Glutamatergic neuron (in vitro differentiated cells): ENCODE measurements around the gene PRF1. TPM values are rescaled to one million over a fixed set of nuclear protein-coding genes. Genes with fewer than 3 reads are reported as not detected.

Source experiments
- DNase-seq: peaks from one replicate; pipeline ENCODE4 v3.0.0; 2022
- H3K27ac Mint-ChIP-seq: one replicate; pipeline ENCODE4 v1.8.0; 2020; ENCODE audit warnings: mild to moderate bottlenecking, mixed read lengths, inconsistent platforms; ENCODE audit not compliant: unreplicated experiment
- H3K27me3 Mint-ChIP-seq: one replicate; pipeline ENCODE4 v1.8.0; 2020; ENCODE audit warnings: mild to moderate bottlenecking, moderate library complexity, mixed read lengths, inconsistent platforms; ENCODE audit not compliant: unreplicated experiment
- H3K36me3 Mint-ChIP-seq: one replicate; pipeline ENCODE4 v1.8.0; 2020; ENCODE audit warnings: mild to moderate bottlenecking, mixed read lengths, inconsistent platforms; ENCODE audit not compliant: unreplicated experiment
- H3K4me1 Mint-ChIP-seq: one replicate; pipeline ENCODE4 v1.8.0; 2020; ENCODE audit warnings: mild to moderate bottlenecking, low read depth, mixed read lengths, inconsistent platforms; ENCODE audit not compliant: unreplicated experiment
- H3K4me3 Mint-ChIP-seq: one replicate; pipeline ENCODE4 v1.8.0; 2020; ENCODE audit warnings: mild to moderate bottlenecking, mixed read lengths, inconsistent platforms; ENCODE audit not compliant: unreplicated experiment
- H3K9me3 Mint-ChIP-seq: one replicate; pipeline ENCODE4 v1.8.0; 2020; ENCODE audit warnings: mild to moderate bottlenecking, moderate library complexity, mixed read lengths, inconsistent platforms; ENCODE audit not compliant: unreplicated experiment
- CTCF ChIP-seq: fragments of 200-600 bp; sonication (generic); IDR thresholded peaks from one replicate; pipeline ENCODE4 v1.5.0; 2021; ENCODE audit not compliant: partially characterized antibody, unreplicated experiment
- total RNA-seq: library from RNA; stranded (reverse); fragmentation: NEBNext Ultra II Directional; extraction: Animal tissue kit (Norgen Biotek cat#: 25700); gene quantifications from one replicate; pipeline ENCODE4 v1.2.1, GENCODE V29; 2021; ENCODE audit not compliant: unreplicated experiment

Gene PRF1
- total RNA-seq, 1 donor from 2014 or later: 2.6 TPM

DNA sequence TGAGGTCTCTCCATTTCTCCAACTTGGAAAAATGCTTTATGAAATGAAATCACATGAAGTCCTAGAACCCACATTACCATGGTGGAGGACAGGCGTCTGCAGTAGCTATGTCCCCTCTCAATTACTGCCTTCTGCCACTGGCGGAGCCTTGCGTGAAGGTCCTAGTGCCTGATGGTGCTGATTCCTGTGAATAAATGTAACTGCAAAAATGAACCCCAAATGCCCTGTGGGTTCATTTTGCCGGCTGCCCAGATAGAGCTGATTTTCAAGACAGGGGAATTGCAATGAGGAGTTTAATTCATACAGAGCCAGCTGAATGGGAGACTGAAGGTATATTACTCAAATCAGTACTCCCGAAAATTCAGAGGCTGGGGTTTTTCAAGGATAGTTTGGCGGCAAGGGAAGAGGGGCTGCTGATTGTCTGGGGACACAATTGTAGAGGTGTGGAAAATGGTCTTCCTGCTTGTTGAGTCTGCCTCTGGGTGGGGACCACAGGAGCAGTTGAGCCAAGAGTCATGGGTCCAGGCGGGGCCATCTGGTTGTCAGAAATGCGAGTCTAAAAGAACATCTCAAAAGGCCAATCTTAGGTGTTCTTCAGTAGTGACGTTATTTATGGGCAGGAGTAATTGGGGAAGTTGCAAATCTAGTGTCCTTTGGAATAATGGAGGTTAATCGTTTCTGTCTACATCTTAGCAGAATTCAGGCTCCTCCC lies 13.5 kb downstream of the PRF1 start:
- no peak for TF ChIP-seq CTCF
- DNase-seq: no peak
- peaks cover 6% of the 10 kb centered on the region for H3K27me3 Mint-ChIP-seq
- no peak overlapping the region for H3K4me3 Mint-ChIP-seq
- no peaks in the 10 kb centered on the region for H3K36me3 Mint-ChIP-seq
- peaks cover 3% of the 10 kb centered on the region for H3K9me3 Mint-ChIP-seq
- H3K27ac Mint-ChIP-seq: peak overlapping the region; percentile 41
- peaks cover 28% of the 10 kb centered on the region for H3K4me1 Mint-ChIP-seq

- Mint-ChIP-seq H3K27ac (no peak overlapping the region), H3K4me1 (peaks cover 36% of the 10 kb centered on the region), H3K36me3 (no peaks in the 10 kb centered on the region), H3K27me3 (peaks cover 6% of the 10 kb centered on the region), H3K9me3 (peaks cover 3% of the 10 kb centered on the region), H3K4me3 (no peak overlapping the region)
- no peak for DNase-seq
- no peak for TF ChIP-seq CTCF
Measured at GRCh38 chr10:70588255-70588654, 14.3 kb downstream of the PRF1 start.

DNA sequence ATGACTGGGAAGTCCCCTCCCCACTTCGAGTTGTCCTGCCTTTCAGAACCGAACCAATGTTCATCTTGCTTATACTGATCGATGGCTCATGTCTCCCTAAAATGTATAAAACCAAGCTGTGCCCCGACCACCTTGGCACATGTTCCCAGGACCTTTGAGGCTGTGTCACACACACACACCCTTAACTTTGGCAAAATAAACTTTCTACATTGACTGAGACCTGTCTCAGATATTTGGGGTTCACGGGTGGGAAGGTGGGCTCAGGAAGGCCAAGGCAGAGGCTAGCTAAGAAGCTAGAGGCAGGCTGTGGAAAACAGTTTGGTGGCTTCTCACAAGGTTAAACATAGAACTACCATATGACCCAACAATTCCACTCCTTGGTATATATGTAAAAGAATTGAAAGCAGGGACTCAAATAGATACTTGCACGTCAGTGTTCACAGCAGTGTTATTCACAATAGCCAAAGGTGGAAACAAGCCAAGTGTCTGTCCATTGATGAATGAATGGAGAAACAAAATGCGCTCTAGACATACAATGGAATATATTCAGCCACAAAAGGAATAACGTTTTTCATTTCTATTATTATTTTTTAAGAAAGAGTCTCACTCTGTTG lies 15.4 kb downstream of the PRF1 start:
- TF ChIP-seq CTCF: no peak
- Mint-ChIP-seq H3K27ac (no peak overlapping the region), H3K36me3 (no peaks in the 10 kb centered on the region), H3K4me1 (peaks cover 37% of the 10 kb centered on the region), H3K9me3 (peaks cover 3% of the 10 kb centered on the region), H3K27me3 (peaks cover 6% of the 10 kb centered on the region), H3K4me3 (no peak overlapping the region)
- no peak for DNase-seq

DNA sequence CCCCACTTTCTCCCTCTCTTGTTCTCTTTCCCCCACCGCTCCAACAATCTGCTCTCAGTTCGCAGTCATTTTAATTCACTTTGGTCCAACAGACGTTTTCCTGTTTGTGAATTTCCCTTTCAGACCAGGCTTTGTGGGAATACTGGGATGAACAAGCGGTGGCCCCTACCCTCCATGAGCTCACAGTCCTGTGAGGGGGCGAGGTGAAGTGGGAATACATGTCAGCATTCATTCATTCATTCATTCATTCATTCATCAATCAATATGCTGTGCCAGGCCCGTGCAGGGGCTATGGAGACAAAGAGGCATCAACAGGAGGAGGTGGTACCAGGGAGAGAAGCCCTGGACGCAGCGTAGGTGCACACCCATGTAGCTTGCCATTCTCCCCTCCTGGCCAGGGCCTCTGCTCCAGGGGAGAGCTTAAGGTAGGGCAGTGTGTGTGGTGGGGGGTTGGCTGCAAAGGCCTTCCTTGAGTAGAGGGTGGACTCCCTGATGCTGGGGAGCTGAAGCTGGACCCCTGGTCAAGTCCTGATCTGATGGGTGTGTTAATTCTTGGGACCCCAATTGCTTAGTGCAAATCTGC lies 16.1 kb downstream of the PRF1 start:
- Mint-ChIP-seq H3K9me3 (peaks cover 3% of the 10 kb centered on the region), H3K4me1 (peaks cover 37% of the 10 kb centered on the region), H3K27ac (no peak overlapping the region), H3K4me3 (no peak overlapping the region), H3K27me3 (peaks cover 6% of the 10 kb centered on the region), H3K36me3 (no peaks in the 10 kb centered on the region)
- no peak for DNase-seq
- no peak for TF ChIP-seq CTCF
